GM12872 (cell line): Measurements from ENCODE around the gene LRRC36.

Experiments
- TF ChIP-seq, protein P1 (sequence below): IDR thresholded peaks from 3 replicates; pipeline ENCODE4 v1.5.1; 2011; ENCODE audit warnings: low read depth, mild to moderate bottlenecking, low read length, moderate library complexity; ENCODE audit not compliant: insufficient read depth

LRRC36 gene

DNA sequence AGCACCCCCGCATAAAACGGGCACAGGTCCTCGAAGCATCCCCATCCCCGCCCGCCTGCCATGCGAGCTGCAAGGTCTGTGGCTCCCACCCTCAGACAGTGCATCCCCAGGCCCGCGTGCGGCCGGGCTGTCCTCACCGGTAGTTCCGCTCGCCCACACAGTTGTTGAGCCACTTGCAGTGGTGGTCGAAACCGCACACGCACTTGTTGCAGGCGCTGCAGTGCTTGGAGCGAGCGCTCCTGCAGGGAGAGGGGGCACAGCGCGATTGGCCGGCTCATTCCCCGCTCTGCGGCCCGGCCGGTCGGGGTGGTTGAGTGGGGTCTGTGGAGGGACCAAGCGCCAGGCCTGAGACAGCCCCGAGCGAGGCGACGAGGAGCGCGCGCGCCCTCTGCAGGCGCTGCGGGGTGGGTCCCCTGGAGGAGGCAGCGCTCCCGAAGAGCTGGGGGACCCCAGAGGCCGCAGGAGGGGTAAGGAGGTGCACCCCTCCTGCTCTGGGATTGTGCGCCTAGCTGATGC lies 72.7 kb downstream of the LRRC36 start:
- TF ChIP-seq, protein P1, sequence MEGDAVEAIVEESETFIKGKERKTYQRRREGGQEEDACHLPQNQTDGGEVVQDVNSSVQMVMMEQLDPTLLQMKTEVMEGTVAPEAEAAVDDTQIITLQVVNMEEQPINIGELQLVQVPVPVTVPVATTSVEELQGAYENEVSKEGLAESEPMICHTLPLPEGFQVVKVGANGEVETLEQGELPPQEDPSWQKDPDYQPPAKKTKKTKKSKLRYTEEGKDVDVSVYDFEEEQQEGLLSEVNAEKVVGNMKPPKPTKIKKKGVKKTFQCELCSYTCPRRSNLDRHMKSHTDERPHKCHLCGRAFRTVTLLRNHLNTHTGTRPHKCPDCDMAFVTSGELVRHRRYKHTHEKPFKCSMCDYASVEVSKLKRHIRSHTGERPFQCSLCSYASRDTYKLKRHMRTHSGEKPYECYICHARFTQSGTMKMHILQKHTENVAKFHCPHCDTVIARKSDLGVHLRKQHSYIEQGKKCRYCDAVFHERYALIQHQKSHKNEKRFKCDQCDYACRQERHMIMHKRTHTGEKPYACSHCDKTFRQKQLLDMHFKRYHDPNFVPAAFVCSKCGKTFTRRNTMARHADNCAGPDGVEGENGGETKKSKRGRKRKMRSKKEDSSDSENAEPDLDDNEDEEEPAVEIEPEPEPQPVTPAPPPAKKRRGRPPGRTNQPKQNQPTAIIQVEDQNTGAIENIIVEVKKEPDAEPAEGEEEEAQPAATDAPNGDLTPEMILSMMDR = peak; percentile 81

- TF ChIP-seq, protein P1 = no peak
These were observed 73.4 kb downstream of the LRRC36 start for GRCh38 chr16:67399749-67400704.

- TF ChIP-seq, protein P1 = no peak
These were observed 74.3 kb downstream of the LRRC36 start for GRCh38 chr16:67400901-67401300.

GRCh38 chr16:67403976-67404555 lies 77.5 kb downstream of the LRRC36 start:
- TF ChIP-seq, protein P1 = no peak

- TF ChIP-seq, protein P1 = no peak
These were observed 78.2 kb downstream of the LRRC36 start for GRCh38 chr16:67404740-67405226.

- TF ChIP-seq, protein P1 = no peak
These were observed 78.7 kb downstream of the LRRC36 start for GRCh38 chr16:67405336-67405735.
